DOHH2 (cell line): Measurements from ENCODE around the gene FOXA3.

Experiments
- H3F3A ChIP-seq: fragments of 200-600 bp; sonication (generic), shearing (Covaris generic); 2 replicates; pipeline ENCODE4 v1.6.0; 2016; ENCODE audit warnings: antibody characterized with exemption, mild to moderate bottlenecking; ENCODE audit not compliant: control insufficient read depth, insufficient read depth
- H3K27ac ChIP-seq: fragments of 200-600 bp; sonication (generic); 2 replicates; pipeline ENCODE4 v1.5.1; 2014; ENCODE audit warnings: low read depth, mild to moderate bottlenecking, low read length, moderate library complexity
- H3K27me3 ChIP-seq: fragments of 200-600 bp; sonication (generic); 2 replicates; pipeline ENCODE4 v1.6.1; 2014; ENCODE audit warnings: mild to moderate bottlenecking, low read length, mixed read lengths; ENCODE audit not compliant: control insufficient read depth
- H3K36me3 ChIP-seq: fragments of 200-600 bp; sonication (generic); 2 replicates; pipeline ENCODE4 v1.6.1; 2014; ENCODE audit warnings: mild to moderate bottlenecking, low read length, moderate library complexity, mixed read lengths; ENCODE audit not compliant: control insufficient read depth
- H3K4me1 ChIP-seq: fragments of 200-600 bp; sonication (generic); 2 replicates; pipeline ENCODE4 v1.6.1; 2014; ENCODE audit warnings: mild to moderate bottlenecking, low read length, mixed read lengths; ENCODE audit not compliant: control insufficient read depth
- H3K4me2 ChIP-seq: fragments of 200-600 bp; sonication (generic); 2 replicates; pipeline ENCODE4 v1.6.0; 2014; ENCODE audit warnings: mild to moderate bottlenecking, low read length, moderate library complexity
- H3K4me3 ChIP-seq: fragments of 200-600 bp; sonication (generic); 2 replicates; pipeline ENCODE4 v1.5.1; 2014; ENCODE audit warnings: mild to moderate bottlenecking, low read length, mixed read lengths
- H3K79me2 ChIP-seq: fragments of 200-600 bp; sonication (generic); 2 replicates; pipeline ENCODE4 v1.6.1; 2014; ENCODE audit warnings: mild to moderate bottlenecking, low read length, mixed read lengths; ENCODE audit not compliant: control insufficient read depth
- H3K9me2 ChIP-seq: fragments of 200-600 bp; sonication (generic); replicated peaks from 2 replicates; pipeline ENCODE4 v1.6.1; 2014; ENCODE audit warnings: mild to moderate bottlenecking, low read length, mixed read lengths; ENCODE audit not compliant: control insufficient read depth
- H3K9me3 ChIP-seq: fragments of 200-600 bp; sonication (generic); 2 replicates; pipeline ENCODE4 v1.6.1; 2014; ENCODE audit warnings: antibody characterized with exemption, low read length, mixed read lengths; ENCODE audit not compliant: control insufficient read depth, insufficient read depth
- H4K20me1 ChIP-seq: fragments of 200-600 bp; sonication (generic); 2 replicates; pipeline ENCODE4 v1.6.0; 2014; ENCODE audit warnings: low read depth, mild to moderate bottlenecking, antibody characterized with exemption, low read length, moderate library complexity; ENCODE audit not compliant: control insufficient read depth, insufficient read depth
- EZH2phosphoT487 ChIP-seq: fragments of 200-600 bp; sonication (generic); IDR thresholded peaks from 2 replicates; pipeline ENCODE4 v1.6.1; 2017; ENCODE audit warnings: borderline replicate concordance, mild to moderate bottlenecking, antibody characterized with exemption, low read length, moderate library complexity, mixed read lengths
- TF ChIP-seq, protein P1 (sequence below): fragments of 200-600 bp; sonication (generic); IDR thresholded peaks from one replicate; pipeline ENCODE4 v1.5.1; 2014; ENCODE audit warnings: antibody characterized with exemption, mild to moderate bottlenecking, low read depth, low read length; ENCODE audit not compliant: poor library complexity, severe bottlenecking

The FOXA3 gene

DNA sequence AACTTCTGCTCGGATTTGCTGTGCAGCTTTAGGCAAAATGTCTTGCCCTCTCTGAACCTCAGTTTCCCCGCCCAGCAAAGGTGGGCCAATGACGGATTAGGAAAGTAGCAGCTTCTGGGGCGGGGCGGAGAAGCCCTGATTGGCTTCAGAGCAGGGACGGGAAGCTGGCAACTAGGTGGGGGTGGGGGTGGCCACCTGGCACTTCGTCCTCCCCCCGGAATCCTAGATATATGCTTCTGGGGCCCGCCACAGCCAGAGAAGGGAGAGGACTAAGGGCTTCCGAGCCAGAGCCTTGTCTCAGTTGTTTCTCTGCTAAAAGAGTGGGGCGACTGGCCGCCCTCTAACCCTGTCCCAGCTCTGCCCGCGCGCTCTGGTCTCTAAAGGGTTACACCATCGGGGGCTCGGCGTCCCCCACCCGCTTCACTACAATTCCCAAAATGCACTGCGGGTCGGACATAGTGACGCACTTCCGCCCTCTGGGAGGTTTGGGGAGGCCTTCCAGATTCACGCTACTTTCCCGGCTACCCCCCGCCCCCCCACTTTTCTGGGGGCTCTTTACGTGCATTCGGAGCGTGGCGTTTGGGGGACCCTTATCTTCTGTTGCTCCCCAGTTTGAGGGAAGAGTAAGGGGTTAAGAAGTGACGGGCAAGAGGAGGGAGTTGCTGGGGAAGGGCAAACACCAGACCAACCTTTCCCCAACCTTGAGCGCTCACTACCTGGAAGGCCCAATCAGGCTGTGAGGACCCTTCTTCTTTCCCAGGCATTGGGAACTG is 22.5 kb downstream of the FOXA3 start:
- TF ChIP-seq EZH2phosphoT487: no peak
- TF ChIP-seq, protein P1, sequence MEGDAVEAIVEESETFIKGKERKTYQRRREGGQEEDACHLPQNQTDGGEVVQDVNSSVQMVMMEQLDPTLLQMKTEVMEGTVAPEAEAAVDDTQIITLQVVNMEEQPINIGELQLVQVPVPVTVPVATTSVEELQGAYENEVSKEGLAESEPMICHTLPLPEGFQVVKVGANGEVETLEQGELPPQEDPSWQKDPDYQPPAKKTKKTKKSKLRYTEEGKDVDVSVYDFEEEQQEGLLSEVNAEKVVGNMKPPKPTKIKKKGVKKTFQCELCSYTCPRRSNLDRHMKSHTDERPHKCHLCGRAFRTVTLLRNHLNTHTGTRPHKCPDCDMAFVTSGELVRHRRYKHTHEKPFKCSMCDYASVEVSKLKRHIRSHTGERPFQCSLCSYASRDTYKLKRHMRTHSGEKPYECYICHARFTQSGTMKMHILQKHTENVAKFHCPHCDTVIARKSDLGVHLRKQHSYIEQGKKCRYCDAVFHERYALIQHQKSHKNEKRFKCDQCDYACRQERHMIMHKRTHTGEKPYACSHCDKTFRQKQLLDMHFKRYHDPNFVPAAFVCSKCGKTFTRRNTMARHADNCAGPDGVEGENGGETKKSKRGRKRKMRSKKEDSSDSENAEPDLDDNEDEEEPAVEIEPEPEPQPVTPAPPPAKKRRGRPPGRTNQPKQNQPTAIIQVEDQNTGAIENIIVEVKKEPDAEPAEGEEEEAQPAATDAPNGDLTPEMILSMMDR: no peak

DNA sequence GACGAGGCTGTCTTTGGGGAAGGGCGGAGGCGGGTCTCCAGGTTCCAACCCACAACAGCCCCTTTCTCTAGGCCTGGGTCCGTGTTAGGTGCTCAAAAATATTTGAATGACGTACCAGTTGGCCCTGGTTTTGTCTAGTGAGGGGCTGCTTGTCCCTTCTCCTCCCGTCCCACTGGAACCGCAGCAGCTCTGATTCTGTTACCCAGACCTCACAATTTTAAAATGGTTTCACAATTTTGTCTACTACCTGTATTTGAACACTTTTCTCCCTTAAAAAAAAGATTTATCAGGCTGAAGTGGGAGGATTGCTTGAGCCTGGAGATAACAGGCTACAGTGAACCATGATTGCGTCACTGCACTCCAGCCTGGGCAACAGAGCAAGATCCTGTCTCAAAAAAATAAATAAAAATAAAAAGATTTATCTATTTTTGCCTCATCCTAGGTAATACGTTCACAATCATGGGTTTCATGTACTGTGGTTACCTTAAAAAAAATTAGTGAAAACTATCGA is 23.1 kb downstream of the FOXA3 start:
- Histone ChIP-seq H3K36me3 (peaks cover 28% of the 10 kb centered on the region), H3K27ac (peak overlapping the region; percentile 73), H3K4me1 (peaks cover 31% of the 10 kb centered on the region), H4K20me1 (peaks cover 15% of the 10 kb centered on the region; the same call in 1 of the 2 replicates), H3K9me3 (no peaks in the 10 kb centered on the region), H3F3A (peaks cover 4% of the 10 kb centered on the region; the same call in 1 of the 2 replicates), H3K4me2 (peak overlapping the region; percentile 97), H3K27me3 (no peaks in the 10 kb centered on the region), H3K9me2 (no peaks in the 10 kb centered on the region), H3K4me3 (peak overlapping the region; percentile 82), H3K79me2 (peaks cover 32% of the 10 kb centered on the region)
- no peak for TF ChIP-seq EZH2phosphoT487
- TF ChIP-seq, protein P1: no peak

More for the DNA sequence above, 22.5 kb downstream of the FOXA3 start:
- Histone ChIP-seq H3K9me3 (no peaks in the 10 kb centered on the region), H3K9me2 (no peaks in the 10 kb centered on the region), H3K27ac (peak overlapping the region; percentile 73), H3K4me1 (peaks cover 31% of the 10 kb centered on the region), H3K4me3 (peak overlapping the region; percentile 82), H4K20me1 (peaks cover 20% of the 10 kb centered on the region; the same call in 1 of the 2 replicates), H3K4me2 (peak overlapping the region; percentile 97), H3F3A (peaks cover 4% of the 10 kb centered on the region; the same call in 1 of the 2 replicates), H3K36me3 (peaks cover 29% of the 10 kb centered on the region), H3K79me2 (peaks cover 32% of the 10 kb centered on the region), H3K27me3 (no peaks in the 10 kb centered on the region)

GRCh38 chr19:45889210-45889885 is 25.2 kb downstream of the FOXA3 start:
- H3K36me3 ChIP-seq: peaks cover 13% of the 10 kb centered on the region
- H3F3A ChIP-seq: peaks cover 4% of the 10 kb centered on the region; the same call in 1 of the 2 replicates
- H3K27me3 ChIP-seq: no peaks in the 10 kb centered on the region
- peaks cover 16% of the 10 kb centered on the region for H3K4me1 ChIP-seq
- H3K27ac ChIP-seq: no peak overlapping the region
- TF ChIP-seq, protein P1: no peak
- no peak for TF ChIP-seq EZH2phosphoT487
- H3K79me2 ChIP-seq: peaks cover 16% of the 10 kb centered on the region
- H3K9me2 ChIP-seq: no peaks in the 10 kb centered on the region
- no peaks in the 10 kb centered on the region for H4K20me1 ChIP-seq
- H3K4me3 ChIP-seq: no peak overlapping the region
- no peak overlapping the region for H3K4me2 ChIP-seq
- H3K9me3 ChIP-seq: no peaks in the 10 kb centered on the region
